ENCODE measurements around the gene CFAP157.

DNA sequence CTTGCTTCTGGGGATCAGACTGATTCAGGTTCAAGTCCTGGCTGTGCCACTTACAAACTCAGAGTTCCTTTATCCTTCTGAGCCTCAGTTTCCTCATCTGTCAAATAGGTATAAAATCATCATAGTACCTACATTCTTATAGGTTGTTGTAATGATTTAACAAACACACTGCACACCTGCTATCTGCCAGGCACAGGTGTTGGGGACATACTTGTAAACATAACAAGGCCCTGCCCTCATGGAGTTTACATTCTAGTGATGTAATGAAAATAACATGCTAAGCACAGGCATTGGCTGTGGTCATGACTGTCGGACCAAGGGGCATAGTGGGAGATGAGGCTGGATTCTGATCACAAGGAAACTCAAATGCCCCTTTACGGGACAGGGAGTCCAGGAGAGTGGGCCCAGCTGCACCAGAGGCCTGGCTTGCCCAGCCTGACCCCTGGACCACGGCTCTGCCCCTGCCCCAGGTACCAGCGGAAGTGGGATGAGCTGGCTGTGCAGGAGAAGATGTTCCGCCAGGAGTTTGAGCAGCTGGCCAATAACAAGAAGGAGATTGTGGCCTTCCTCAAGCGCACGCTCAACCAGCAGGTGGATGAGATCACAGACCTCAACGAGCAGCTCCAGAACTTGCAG is 2.3 kb downstream of the CFAP157 start:
- TF ChIP-seq POLR2AphosphoS5 (IDR thresholded peaks at IDR 0.05; ENCODE audit: borderline replicate concordance, low read depth, low read length) = no peak
- TF ChIP-seq EZH2 (IDR thresholded peaks at IDR 0.05) = no peak
- TF ChIP-seq FOXP2 (optimal IDR thresholded peaks at IDR 0.05; ENCODE audit: control extremely low read depth, extremely low read length, insufficient read depth) = no peak
